Nephron (organoid): ENCODE results near the gene OCSTAMP.

Experiments used
- H3K27ac Mint-ChIP-seq, 3 experiments: 2 replicates each; pipeline ENCODE4 v1.8.0; 2020; ENCODE audit warnings: mixed read lengths in 3 of 3, mild to moderate bottlenecking in 2 of 3, moderate library complexity in 1 of 3
- H3K27me3 Mint-ChIP-seq: 2 replicates; pipeline ENCODE4 v1.8.0; 2021; ENCODE audit warnings: low read depth, mild to moderate bottlenecking, moderate library complexity, mixed read lengths
- H3K36me3 Mint-ChIP-seq: 2 replicates; pipeline ENCODE4 v1.8.0; 2020; ENCODE audit warnings: low read depth, mixed read lengths
- H3K4me1 Mint-ChIP-seq: 2 replicates; pipeline ENCODE4 v1.8.0; 2020; ENCODE audit warnings: mixed read lengths
- H3K4me3 Mint-ChIP-seq, 3 experiments: 2 replicates each; pipeline ENCODE4 v1.8.0; 2020; ENCODE audit warnings: mild to moderate bottlenecking in 3 of 3, mixed read lengths in 3 of 3, moderate library complexity in 2 of 3
- H3K9me3 Mint-ChIP-seq: 2 replicates; pipeline ENCODE4 v1.8.0; 2020; ENCODE audit warnings: mixed read lengths
- TF ChIP-seq, protein P1 (sequence below), 3 experiments: fragments of 200-600 bp; sonication (generic); IDR thresholded peaks; one replicate each; pipeline ENCODE4 v1.5.0; 2021; ENCODE audit warnings: antibody characterized with exemption in 3 of 3; ENCODE audit not compliant: unreplicated experiment in 3 of 3

The OCSTAMP gene

DNA sequence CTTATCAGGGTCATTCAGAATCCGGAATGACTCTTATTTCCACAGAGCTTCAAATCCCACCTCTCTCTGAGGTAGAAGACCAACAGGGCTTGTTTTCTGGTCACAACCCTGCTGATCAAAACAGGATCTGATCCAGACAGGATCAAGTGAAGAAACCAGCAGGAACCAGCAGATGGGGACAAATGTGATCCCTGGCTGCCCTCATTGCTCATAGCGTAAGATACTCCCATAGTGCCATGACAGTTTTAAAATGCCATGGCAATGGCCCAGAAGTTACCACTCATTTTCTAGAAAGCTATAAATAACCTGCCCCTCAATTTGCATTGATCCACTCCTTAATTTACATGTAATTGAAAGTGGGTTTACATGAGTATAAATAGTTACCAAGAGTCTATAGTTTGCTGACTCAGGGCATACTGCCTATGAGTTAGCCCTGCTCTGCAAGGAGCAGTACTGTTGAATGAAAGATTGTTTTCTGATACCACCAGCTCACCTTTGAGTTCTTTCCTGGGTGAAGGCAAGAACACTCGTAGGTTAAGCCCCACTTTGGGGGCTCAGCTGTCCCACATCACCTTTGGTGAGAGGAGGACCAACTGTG is 30.9 kb downstream of the OCSTAMP start:
- TF ChIP-seq, protein P1, sequence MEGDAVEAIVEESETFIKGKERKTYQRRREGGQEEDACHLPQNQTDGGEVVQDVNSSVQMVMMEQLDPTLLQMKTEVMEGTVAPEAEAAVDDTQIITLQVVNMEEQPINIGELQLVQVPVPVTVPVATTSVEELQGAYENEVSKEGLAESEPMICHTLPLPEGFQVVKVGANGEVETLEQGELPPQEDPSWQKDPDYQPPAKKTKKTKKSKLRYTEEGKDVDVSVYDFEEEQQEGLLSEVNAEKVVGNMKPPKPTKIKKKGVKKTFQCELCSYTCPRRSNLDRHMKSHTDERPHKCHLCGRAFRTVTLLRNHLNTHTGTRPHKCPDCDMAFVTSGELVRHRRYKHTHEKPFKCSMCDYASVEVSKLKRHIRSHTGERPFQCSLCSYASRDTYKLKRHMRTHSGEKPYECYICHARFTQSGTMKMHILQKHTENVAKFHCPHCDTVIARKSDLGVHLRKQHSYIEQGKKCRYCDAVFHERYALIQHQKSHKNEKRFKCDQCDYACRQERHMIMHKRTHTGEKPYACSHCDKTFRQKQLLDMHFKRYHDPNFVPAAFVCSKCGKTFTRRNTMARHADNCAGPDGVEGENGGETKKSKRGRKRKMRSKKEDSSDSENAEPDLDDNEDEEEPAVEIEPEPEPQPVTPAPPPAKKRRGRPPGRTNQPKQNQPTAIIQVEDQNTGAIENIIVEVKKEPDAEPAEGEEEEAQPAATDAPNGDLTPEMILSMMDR (IDR thresholded peaks at IDR 0.05; ENCODE audit: unreplicated experiment in 3 of 3), result no peak
- Mint-ChIP-seq H3K4me1 (no peaks in the 10 kb centered on the region), H3K27ac (no peak overlapping the region), H3K36me3 (no peaks in the 10 kb centered on the region), H3K27me3 (peaks cover 33% of the 10 kb centered on the region), H3K9me3 (no peaks in the 10 kb centered on the region), H3K4me3 (no peak overlapping the region)

DNA sequence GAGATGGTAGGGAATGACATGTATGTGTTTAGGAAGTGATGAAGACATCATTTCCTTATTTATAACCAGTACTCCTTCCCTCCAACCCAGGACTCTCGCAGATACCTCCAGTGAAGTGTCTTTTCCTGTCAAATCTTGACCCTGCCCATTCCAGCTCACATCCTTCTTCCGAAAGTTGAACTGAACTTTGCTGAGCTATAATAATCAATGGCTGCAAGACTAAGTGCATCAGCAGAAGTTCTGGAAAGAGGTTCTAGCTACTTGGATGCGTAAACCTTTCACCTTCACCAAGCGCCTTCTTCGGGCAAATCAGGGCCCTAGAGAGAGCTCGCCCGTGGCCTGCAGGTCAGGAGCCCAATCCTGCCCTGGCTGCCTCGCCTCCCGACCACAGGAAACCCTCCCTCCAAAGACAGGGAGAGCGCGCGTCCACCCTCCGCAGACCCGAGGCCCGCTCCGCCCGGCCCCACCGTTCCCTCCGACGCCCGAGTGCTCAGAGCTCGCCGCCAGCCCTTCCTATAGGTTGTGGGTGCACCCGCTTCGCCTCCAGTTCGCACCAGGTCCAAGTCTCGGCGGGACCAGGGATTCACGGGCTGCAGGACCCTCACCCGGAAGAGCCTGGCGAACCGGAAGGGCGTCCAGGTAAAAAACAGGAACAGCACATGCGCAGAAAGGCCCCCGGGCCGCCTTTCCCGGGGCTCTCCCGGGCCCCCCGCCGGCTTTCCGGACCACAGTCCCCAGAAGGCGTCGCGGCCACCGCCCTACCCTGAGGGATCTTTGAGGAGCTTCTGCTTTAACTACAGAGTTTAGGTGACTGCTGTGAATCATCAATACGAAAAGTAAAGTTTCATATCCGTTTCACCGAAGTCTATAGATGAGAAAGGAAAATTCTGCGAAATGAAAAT is 37.3 kb downstream of the OCSTAMP start, which contains the start of gene ZNF334:
ZNF334 (minus strand) TSS at position 617 of the 902 bp plus-strand sequence. CDS start 1,457 bp downstream, outside the sequence.
- H3K4me1 Mint-ChIP-seq, result no peaks in the 10 kb centered on the region
- peak within 1 kb of the TSS; percentile 97 to 98 (median 97) for H3K4me3 Mint-ChIP-seq
- H3K27me3 Mint-ChIP-seq, result peaks cover 18% of the 10 kb centered on the region
- H3K9me3 Mint-ChIP-seq, result peaks cover 10% of the 10 kb centered on the region
- peak within 1 kb of the TSS; percentile 72 to 96 (median 93) for H3K27ac Mint-ChIP-seq
- TF ChIP-seq, protein P1 (IDR thresholded peaks at IDR 0.05; ENCODE audit: unreplicated experiment in 3 of 3), result no peak
- H3K36me3 Mint-ChIP-seq, result peaks cover 43% of the 10 kb centered on the region

DNA sequence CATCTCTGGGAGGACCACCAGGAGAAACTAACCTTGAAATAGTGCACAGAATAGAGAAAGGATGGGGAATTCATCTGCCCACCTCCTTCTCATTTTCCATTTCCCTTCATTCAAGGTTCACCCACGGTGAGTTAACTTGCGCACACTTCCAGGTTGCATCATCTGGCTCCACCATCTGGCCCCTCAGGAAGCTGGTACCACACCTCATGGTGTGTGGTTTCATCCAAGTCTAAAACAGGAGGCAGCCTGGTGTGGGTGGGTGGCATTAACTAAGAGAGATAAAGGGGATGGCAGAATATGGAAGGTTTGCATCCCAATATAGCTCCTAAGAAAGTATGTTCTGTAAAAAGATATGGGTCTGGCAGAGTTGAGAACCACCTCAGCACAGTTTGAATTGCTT is 40.9 kb downstream of the OCSTAMP start:
- peaks cover 31% of the 10 kb centered on the region for H3K9me3 Mint-ChIP-seq
- no peak overlapping the region for H3K27ac Mint-ChIP-seq
- peaks cover 8% of the 10 kb centered on the region for H3K27me3 Mint-ChIP-seq
- H3K36me3 Mint-ChIP-seq, result peaks cover 73% of the 10 kb centered on the region
- no peaks in the 10 kb centered on the region for H3K4me1 Mint-ChIP-seq
- peak overlapping the region in 1 of 3 experiments; percentile 70 for H3K4me3 Mint-ChIP-seq
- TF ChIP-seq, protein P1 (IDR thresholded peaks at IDR 0.05; ENCODE audit: unreplicated experiment in 3 of 3), result no peak

DNA sequence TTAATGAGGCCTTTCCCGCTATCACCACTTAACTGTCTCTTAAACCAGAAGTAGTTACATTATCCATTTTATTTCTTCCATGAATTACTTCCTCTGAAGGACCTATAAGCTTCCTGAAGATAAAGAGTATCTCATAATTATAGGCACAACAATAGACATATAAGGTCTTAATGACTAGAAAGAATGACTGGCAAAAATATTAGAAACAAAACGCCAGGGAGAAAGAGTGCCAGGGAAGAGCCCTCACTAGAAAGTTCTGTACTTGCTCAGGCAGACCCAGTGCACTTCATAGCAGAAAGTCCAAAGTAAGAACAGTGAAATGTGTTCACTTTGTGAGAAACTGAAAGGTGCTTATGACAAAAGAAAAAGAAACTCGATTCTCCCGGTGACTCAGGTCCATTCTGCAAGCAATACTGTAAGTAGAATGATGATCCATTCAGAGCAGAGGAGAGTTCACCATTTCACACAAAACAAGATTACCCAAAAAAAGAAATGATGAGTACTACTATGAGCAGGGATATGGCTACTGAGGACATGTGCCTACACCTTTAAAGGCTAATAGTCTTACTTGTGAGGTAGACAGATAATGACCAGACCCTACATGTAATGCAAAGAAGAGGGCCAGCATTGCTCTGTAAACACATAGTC is 42.6 kb downstream of the OCSTAMP start:
- peaks cover 46% of the 10 kb centered on the region for H3K9me3 Mint-ChIP-seq
- H3K36me3 Mint-ChIP-seq, result peaks cover 88% of the 10 kb centered on the region
- TF ChIP-seq, protein P1 (IDR thresholded peaks at IDR 0.05; ENCODE audit: unreplicated experiment in 3 of 3), result no peak
- H3K27me3 Mint-ChIP-seq, result peaks cover 3% of the 10 kb centered on the region
- no peak overlapping the region for H3K4me3 Mint-ChIP-seq
- H3K4me1 Mint-ChIP-seq, result no peaks in the 10 kb centered on the region
- H3K27ac Mint-ChIP-seq, result no peak overlapping the region

DNA sequence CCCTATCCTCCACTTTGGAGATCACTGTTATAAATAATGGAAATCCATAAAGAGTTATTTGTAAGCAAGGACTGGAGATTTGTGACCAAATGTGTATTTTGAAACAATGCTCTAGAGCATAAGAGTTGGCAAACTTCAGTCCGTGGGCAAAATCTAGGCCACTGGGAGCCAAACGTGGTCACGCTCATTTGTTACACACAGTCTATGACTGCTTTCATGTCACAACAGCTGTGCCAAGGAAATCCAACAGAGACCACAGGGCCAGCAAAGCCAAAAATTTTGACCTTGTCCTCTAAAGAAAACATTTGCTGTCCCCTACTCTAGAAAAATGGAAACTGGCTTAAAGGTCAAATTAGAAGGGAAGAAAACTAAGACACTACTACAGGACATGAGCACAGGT is 44.9 kb downstream of the OCSTAMP start:
- TF ChIP-seq, protein P1 (IDR thresholded peaks at IDR 0.05; ENCODE audit: unreplicated experiment in 3 of 3), result no peak
- peaks cover 65% of the 10 kb centered on the region for H3K9me3 Mint-ChIP-seq
- peaks cover 3% of the 10 kb centered on the region for H3K27me3 Mint-ChIP-seq
- peaks cover 91% of the 10 kb centered on the region for H3K36me3 Mint-ChIP-seq
- H3K4me1 Mint-ChIP-seq, result no peaks in the 10 kb centered on the region
- no peak overlapping the region for H3K4me3 Mint-ChIP-seq
- no peak overlapping the region for H3K27ac Mint-ChIP-seq
